Embryonic facial prominence (tissue), 1 donor: ENCODE data around the gene RARB.

Experiments
- DNase-seq: peaks from one replicate; pipeline ENCODE4 v3.0.0-alpha.2; 2016; ENCODE audit errors: extremely low spot score

RARB gene

GRCh38 chr3:25603703-25604102 lies 175.6 kb downstream of the RARB start:
- no peak for DNase-seq

- no peak for DNase-seq
Measured at GRCh38 chr3:25604107-25604805, 176.2 kb downstream of the RARB start.

- DNase-seq, result no peak
Measured at GRCh38 chr3:25610167-25610566, 182.1 kb downstream of the RARB start.

- DNase-seq, result no peak
Measured at GRCh38 chr3:25610779-25611178, 182.7 kb downstream of the RARB start.

GRCh38 chr3:25611193-25611592 lies 183.1 kb downstream of the RARB start:
- DNase-seq, result no peak

- DNase-seq, result no peak
Measured at GRCh38 chr3:25618028-25618427, 190.0 kb downstream of the RARB start.

GRCh38 chr3:25619382-25619781 lies 191.3 kb downstream of the RARB start:
- no peak for DNase-seq

- no peak for DNase-seq
Measured at GRCh38 chr3:25620493-25620892, 192.4 kb downstream of the RARB start.

- no peak for DNase-seq
Measured at GRCh38 chr3:25621087-25621486, 193.0 kb downstream of the RARB start.

GRCh38 chr3:25631989-25632388 lies 203.9 kb downstream of the RARB start:
- no peak for DNase-seq

GRCh38 chr3:25633919-25634318 lies 205.9 kb downstream of the RARB start:
- DNase-seq, result no peak

GRCh38 chr3:25635038-25635437 lies 207.0 kb downstream of the RARB start:
- DNase-seq, result no peak
